AG04449 (cell line): ENCODE measurements around the gene OAF.

ENCODE experiments used
- CTCF ChIA-PET: fragments of 350-600 bp; formaldehyde crosslinking; extraction: SDS; loops from one replicate; lab custom pipeline; 2021; ENCODE audit warnings: antibody characterized with exemption; lab: Yijun Ruan, JAX
- POLR2A ChIA-PET: fragments of 400-600, 350-600 bp; formaldehyde crosslinking; extraction: SDS; loops from one replicate; lab custom pipeline; 2020; ENCODE audit warnings: antibody characterized with exemption, inconsistent platforms; lab: Yijun Ruan, JAX
- DNase-seq: peaks from one replicate; pipeline ENCODE4 v3.0.0-alpha.2; 2010; ENCODE audit warnings: low read depth, low spot score
- H3K4me3 ChIP-seq: 2 replicates; pipeline ENCODE4 v1.5.1; 2011; ENCODE audit warnings: low read depth, mild to moderate bottlenecking, control low read depth, low read length
- CTCF ChIP-seq: IDR thresholded peaks from one replicate; pipeline ENCODE4 v1.5.1; 2011; ENCODE audit warnings: mild to moderate bottlenecking, moderate library complexity, low read length, control low read depth, inconsistent platforms; ENCODE audit not compliant: insufficient read depth; ENCODE audit errors: missing control alignments

OAF gene

DNA sequence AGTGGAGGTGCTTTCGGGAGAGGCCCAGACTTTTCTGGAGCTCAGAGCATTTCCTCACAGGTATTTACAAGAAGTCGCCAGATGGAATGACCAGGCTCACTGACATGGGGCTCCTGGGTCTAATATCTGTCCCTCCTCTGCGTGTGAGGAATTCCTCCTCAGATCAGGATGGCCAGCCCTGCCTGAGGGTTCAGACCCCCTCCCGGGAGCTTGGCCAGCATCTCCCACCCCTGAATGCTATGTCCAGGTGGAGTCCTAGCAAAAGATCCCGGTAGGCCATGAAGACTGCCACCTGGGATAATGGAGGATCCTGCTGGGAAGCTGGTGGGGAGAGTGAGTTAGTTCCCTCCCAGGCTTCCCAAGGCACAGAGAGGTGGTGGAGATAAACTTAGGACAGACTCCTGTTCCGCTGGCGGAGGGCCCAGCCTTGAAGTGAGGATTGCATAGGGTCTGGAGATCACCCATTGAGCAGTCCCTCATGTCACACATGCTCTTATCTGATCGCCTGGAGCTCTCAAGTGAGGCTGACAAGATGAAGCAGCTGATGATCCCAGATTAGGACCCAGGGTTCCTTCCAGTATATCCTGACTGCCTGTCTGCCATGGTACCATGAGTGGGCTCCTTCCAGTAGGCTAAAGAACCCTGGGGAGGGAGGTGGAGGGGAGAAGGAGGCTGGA is 5.7 kb downstream of the OAF start:
- DNase-seq: no peak
- no peak for TF ChIP-seq CTCF
- POLR2A ChIA-PET: interaction anchor here (0.6 kb wide), 1 partner anchor 830 kb away, joined by 3 read pairs; no protein-coding TSS in a partner anchor
- H3K4me3 ChIP-seq: no peak overlapping the region
- CTCF ChIA-PET: interaction anchor here (0.9 to 45.4 kb wide), 11 partner anchors 9 to 487 kb away, joined by 3 to 1135 read pairs (median 4); no protein-coding TSS in a partner anchor

- ChIA-PET POLR2A (no interaction called here), CTCF (interaction anchor here (1.2 to 45.4 kb wide), 4 partner anchors 10 to 81 kb away, joined by 3 to 1135 read pairs (median 37); no protein-coding TSS in a partner anchor)
- no peak for TF ChIP-seq CTCF
- DNase-seq: no peak
- H3K4me3 ChIP-seq: no peak overlapping the region
Measured at GRCh38 chr11:120217526-120217925, 6.7 kb downstream of the OAF start.

GRCh38 chr11:120217941-120218694 is 7.3 kb downstream of the OAF start:
- CTCF ChIA-PET: interaction anchor here (1.6 to 45.4 kb wide), 3 partner anchors 10 to 81 kb away, joined by 3 to 1135 read pairs (median 71); no protein-coding TSS in a partner anchor
- TF ChIP-seq CTCF: no peak
- H3K4me3 ChIP-seq: no peak overlapping the region
- POLR2A ChIA-PET: no interaction called here
- DNase-seq: no peak

DNA sequence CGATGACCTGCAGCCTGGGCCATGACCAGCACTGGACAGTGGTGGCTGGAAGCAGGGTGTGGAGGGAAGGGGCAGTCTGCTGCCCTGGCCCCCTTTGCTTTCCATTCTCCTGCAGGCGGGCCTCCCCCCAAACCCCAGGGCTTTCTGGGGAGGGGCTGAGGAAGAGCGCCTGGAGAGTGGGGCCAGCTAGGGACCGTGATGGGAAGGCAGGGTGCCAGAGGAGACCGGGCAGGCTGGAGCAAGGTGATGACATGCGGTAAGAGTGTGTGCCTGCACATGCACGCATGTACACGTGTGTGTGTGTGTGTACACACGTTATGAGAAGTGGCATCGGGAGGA is 7.8 kb downstream of the OAF start:
- CTCF ChIA-PET: interaction anchor here (1.6 to 45.4 kb wide), 3 partner anchors 11 to 80 kb away, joined by 6 to 1135 read pairs (median 71); no protein-coding TSS in a partner anchor
- DNase-seq: no peak

GRCh38 chr11:120219232-120219937 is 8.6 kb downstream of the OAF start:
- no peak for TF ChIP-seq CTCF
- POLR2A ChIA-PET: no interaction called here
- DNase-seq: no peak
- H3K4me3 ChIP-seq: no peak overlapping the region
- CTCF ChIA-PET: interaction anchor here (1.6 to 45.4 kb wide), 4 partner anchors 10 to 80 kb away, joined by 6 to 1135 read pairs (median 115); no protein-coding TSS in a partner anchor

More for the DNA sequence above, 7.8 kb downstream of the OAF start:
- TF ChIP-seq CTCF: no peak
- H3K4me3 ChIP-seq: no peak overlapping the region
- POLR2A ChIA-PET: no interaction called here
